Panc1 (cell line): ENCODE results near the gene PDE1A. TPM values are rescaled to one million over a fixed set of nuclear protein-coding genes. Genes with fewer than 3 reads are reported as not detected.

Experiments
- ATAC-seq: fragments of 200-7000 bp; cut with Tn5 transposase; 2 replicates; pipeline ENCODE4 v1.9.1; 2020; ENCODE audit warnings: mild to moderate bottlenecking, moderate library complexity
- BruUV-seq: library from RNA; stranded (reverse); fragments of 400-500 nt; replicated peaks from 2 replicates; lab custom pipeline; 2021; lab: Mats Ljungman, UMichigan
- CTCF ChIA-PET: fragments of 300-600 bp; sonication (Branson Sonifier 250); formaldehyde crosslinking; loops from one replicate; lab custom pipeline; 2022; ENCODE audit warnings: antibody characterized with exemption; lab: Charles Lee
- POLR2A ChIA-PET: fragments of 300-600 bp; sonication (Branson Sonifier 250); formaldehyde crosslinking; loops from one replicate; lab custom pipeline; 2022; ENCODE audit warnings: antibody characterized with exemption; lab: Charles Lee
- DNase-seq: peaks from one replicate; pipeline ENCODE4 v3.0.0-alpha.2; 2010; ENCODE audit warnings: low read depth, low spot score
- H3K27ac ChIP-seq: 2 replicates; pipeline ENCODE4 v1.5.1; 2011; ENCODE audit warnings: mild to moderate bottlenecking, low read length, inconsistent platforms
- H3K27me3 ChIP-seq: fragments of 200-500 bp; sonication (Bioruptor generic); 2 replicates; pipeline ENCODE4 v1.6.0; 2014; ENCODE audit warnings: low read length, inconsistent platforms; ENCODE audit not compliant: control insufficient read depth, insufficient read depth
- H3K36me3 ChIP-seq: fragments of 200-500 bp; sonication (Bioruptor generic); 2 replicates; pipeline ENCODE4 v1.5.1; 2014; ENCODE audit warnings: inconsistent platforms, mild to moderate bottlenecking, low read length, moderate library complexity; ENCODE audit not compliant: control insufficient read depth, insufficient read depth
- H3K4me1 ChIP-seq: 2 replicates; pipeline ENCODE4 v1.5.1; 2011; ENCODE audit warnings: inconsistent platforms, mild to moderate bottlenecking, low read length, moderate library complexity; ENCODE audit not compliant: control insufficient read depth, insufficient read depth
- H3K4me3 ChIP-seq, 2 experiments: 2 replicates each; pipeline ENCODE4 v1.5.1; 2011 to 2012; ENCODE audit warnings: low read depth in 2 of 2, low read length in 2 of 2, mild to moderate bottlenecking in 2 of 2, inconsistent platforms in 1 of 2, moderate library complexity in 1 of 2
- H3K9me3 ChIP-seq: fragments of 200-500 bp; sonication (Bioruptor generic); 2 replicates; pipeline ENCODE4 v1.5.1; 2014; ENCODE audit warnings: low read depth, mild to moderate bottlenecking, inconsistent platforms, low read length, moderate library complexity; ENCODE audit not compliant: control insufficient read depth, insufficient read depth
- CTCF ChIP-seq: fragments of 450-650 bp; IDR thresholded peaks from 2 replicates; pipeline ENCODE4 v1.5.1; 2017; ENCODE audit warnings: mild to moderate bottlenecking
- POLR2AphosphoS5 ChIP-seq: IDR thresholded peaks from 2 replicates; pipeline ENCODE4 v1.6.1; 2012; ENCODE audit warnings: mild to moderate bottlenecking, low read depth, low read length, moderate library complexity
- REST ChIP-seq, 2 experiments: IDR thresholded peaks; 2 replicates each; pipeline ENCODE4 v1.6.1; 2011 to 2012; ENCODE audit warnings: low read depth in 2 of 2, control low read depth in 1 of 2, low read length in 1 of 2, mild to moderate bottlenecking in 1 of 2, moderate library complexity in 1 of 2; ENCODE audit not compliant: insufficient read depth in 1 of 2
- SIN3A ChIP-seq: IDR thresholded peaks from 2 replicates; pipeline ENCODE4 v1.6.1; 2012; ENCODE audit warnings: low read depth, mild to moderate bottlenecking, low read length, moderate library complexity, borderline replicate concordance; ENCODE audit not compliant: insufficient read depth
- TCF7L2 ChIP-seq: IDR thresholded peaks from 2 replicates; pipeline ENCODE4 v1.6.1; 2011; ENCODE audit warnings: mild to moderate bottlenecking, low read depth, low read length, inconsistent platforms
- in situ Hi-C: cut with HindIII; loops from 2 replicates; pipeline ENCODE4 v1.10.0; 2016; ENCODE audit warnings: low sequenced_read_pairs, low pct_unique_long_range_greater_than_20kb
- intact Hi-C: fragments of 100-400 bp; cut with micrococcal nuclease; formaldehyde crosslinking; loops from one replicate; pipeline ENCODE4 v1.10.0; 2022; ENCODE audit not compliant: unreplicated experiment
- total RNA-seq: library from RNA; stranded (reverse); gene quantifications from one replicate; pipeline ENCODE4 v1.2.1, GENCODE V29; 2021; ENCODE audit not compliant: unreplicated experiment

PDE1A gene
- total RNA-seq, 1 experiment from 2014 or later = 0.08 TPM

GRCh38 chr2:182164686-182165085, 262.1 kb downstream of the PDE1A start:
- H3K27ac ChIP-seq = no peak overlapping the region
- H3K27me3 ChIP-seq = no peaks in the 10 kb centered on the region
- no TSS peak for BruUV-seq
- in situ Hi-C loops = no loop called here
- DNase-seq (no peak), ATAC-seq (no peak)
- H3K4me1 ChIP-seq = no peaks in the 10 kb centered on the region
- CTCF ChIA-PET = no interaction called here
- POLR2A ChIA-PET = no interaction called here
- no peaks in the 10 kb centered on the region for H3K36me3 ChIP-seq
- H3K9me3 ChIP-seq = no peaks in the 10 kb centered on the region
- intact Hi-C loops = no loop called here
- H3K4me3 ChIP-seq = no peak overlapping the region
- TF ChIP-seq CTCF = no peak
- TF ChIP-seq SIN3A = no peak
- TF ChIP-seq REST (IDR thresholded peaks at IDR 0.05; ENCODE audit: insufficient read depth in 1 of 2, low read depth in 2 of 2, low read length in 1 of 2) = no peak
- TF ChIP-seq TCF7L2 = no peak
- TF ChIP-seq POLR2AphosphoS5 = no peak

GRCh38 chr2:182163878-182164277, 263.0 kb downstream of the PDE1A start:
- intact Hi-C loops = no loop called here
- POLR2A ChIA-PET = no interaction called here
- no TSS peak for BruUV-seq

More at GRCh38 chr2:182163878-182164277, 263.0 kb downstream of the PDE1A start:
- CTCF ChIA-PET = no interaction called here
- ATAC-seq = no peak
- H3K27me3 ChIP-seq = no peaks in the 10 kb centered on the region
- TF ChIP-seq REST (IDR thresholded peaks at IDR 0.05; ENCODE audit: insufficient read depth in 1 of 2, low read depth in 2 of 2, low read length in 1 of 2) (no peak), CTCF (no peak), POLR2AphosphoS5 (no peak)
- H3K4me3 ChIP-seq = no peak overlapping the region
- DNase-seq = no peak
- H3K4me1 ChIP-seq = no peaks in the 10 kb centered on the region
- H3K36me3 ChIP-seq = no peaks in the 10 kb centered on the region
- H3K9me3 ChIP-seq = no peaks in the 10 kb centered on the region
- H3K27ac ChIP-seq = no peak overlapping the region
- in situ Hi-C loops = no loop called here
